Head of caudate nucleus (tissue), 42 donors: Measurements from ENCODE around the gene LAMA3.
"Not testable (repeated sequence)": the region's sequence is repeated elsewhere in the genome, so short reads cannot be mapped to it uniquely, and the experiment has no call there.

Source experiments
- DNase-seq, 42 donors: peaks; one replicate each; pipeline versions ENCODE4 v3.0.0 to v3.0.0-alpha.2; 2020 to 2021; ENCODE audit warnings: mixed read lengths in 7 of 42
- intact Hi-C: fragments of 100-400 bp; cut with DNase I; formaldehyde crosslinking; loops from one replicate; pipeline ENCODE4 v1.15.0; 2022

LAMA3 gene

DNA sequence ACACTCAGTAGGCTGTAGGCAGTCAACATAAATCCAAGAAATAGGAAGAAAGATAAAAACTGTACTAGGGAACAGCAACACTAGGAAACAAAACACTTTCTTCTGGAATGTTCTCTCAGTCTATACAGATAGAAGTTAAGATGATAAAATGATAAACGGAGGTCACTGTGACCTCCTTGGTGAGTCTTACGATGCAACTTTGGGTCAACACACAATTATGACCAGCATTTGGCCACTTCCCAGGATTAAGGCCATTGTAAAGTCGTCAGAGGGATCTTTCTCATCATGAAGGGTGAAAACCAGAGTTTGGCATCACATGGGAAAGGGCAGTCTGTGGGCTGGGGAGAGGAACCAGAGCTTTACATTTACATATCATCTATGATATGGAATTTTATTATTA is 33.4 kb downstream of the LAMA3 start:
- intact Hi-C loops: no loop called here
- no peak for DNase-seq

DNA sequence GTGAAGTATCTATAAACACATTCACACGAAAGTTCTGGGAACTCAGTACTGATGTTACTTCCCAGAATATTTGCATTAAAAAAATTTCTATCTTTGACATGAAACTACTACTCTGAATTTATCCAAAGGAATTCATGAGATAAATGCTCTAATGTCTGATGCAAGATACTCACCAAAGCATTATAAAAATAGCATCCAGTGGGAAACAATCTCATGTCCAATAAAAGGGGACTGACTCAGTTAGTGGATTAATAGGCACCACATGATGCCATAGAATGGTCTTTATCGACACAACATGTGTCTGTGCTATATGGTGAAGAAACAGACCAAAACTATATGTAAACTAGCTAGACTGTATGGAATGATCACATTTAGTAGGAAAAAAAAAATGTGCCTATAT is 33.9 kb downstream of the LAMA3 start:
- intact Hi-C loops: no loop called here
- no peak for DNase-seq

DNA sequence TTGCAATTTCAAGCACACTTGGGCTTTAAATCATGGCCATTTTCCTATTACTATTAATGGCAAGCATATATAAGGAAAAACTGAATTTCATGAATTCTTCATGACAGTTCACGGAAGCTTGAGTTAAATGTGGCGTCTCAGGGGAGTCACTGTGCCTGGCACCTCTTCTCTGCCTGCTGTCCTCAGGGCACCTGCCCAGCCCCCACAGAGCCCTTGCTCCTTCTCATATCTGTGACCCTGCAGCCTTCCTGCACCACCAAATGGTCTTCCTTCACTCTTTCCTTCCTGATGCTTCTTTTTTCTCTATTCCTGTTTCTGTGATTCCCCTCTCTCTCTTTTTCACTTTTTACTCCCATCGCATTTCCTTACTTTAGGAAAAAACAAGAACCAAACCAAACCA is 35.4 kb downstream of the LAMA3 start:
- DNase-seq: no peak
- intact Hi-C loops: no loop called here

GRCh38 chr18:23725351-23725750 is 36.1 kb downstream of the LAMA3 start:
- no peak for DNase-seq
- intact Hi-C loops: no loop called here

- intact Hi-C loops: no loop called here
- no peak for DNase-seq
These were observed 36.8 kb downstream of the LAMA3 start for GRCh38 chr18:23725827-23726661.

GRCh38 chr18:23727707-23728493 is 38.6 kb downstream of the LAMA3 start:
- intact Hi-C loops: no loop called here
- no peak for DNase-seq

GRCh38 chr18:23730857-23731256 is 41.6 kb downstream of the LAMA3 start:
- intact Hi-C loops: no loop called here
- DNase-seq: no peak

GRCh38 chr18:23731861-23732260 is 42.6 kb downstream of the LAMA3 start:
- intact Hi-C loops: no loop called here
- DNase-seq: no peak

- DNase-seq: no peak
- intact Hi-C loops: no loop called here
These were observed 43.2 kb downstream of the LAMA3 start for GRCh38 chr18:23732439-23732838.

DNA sequence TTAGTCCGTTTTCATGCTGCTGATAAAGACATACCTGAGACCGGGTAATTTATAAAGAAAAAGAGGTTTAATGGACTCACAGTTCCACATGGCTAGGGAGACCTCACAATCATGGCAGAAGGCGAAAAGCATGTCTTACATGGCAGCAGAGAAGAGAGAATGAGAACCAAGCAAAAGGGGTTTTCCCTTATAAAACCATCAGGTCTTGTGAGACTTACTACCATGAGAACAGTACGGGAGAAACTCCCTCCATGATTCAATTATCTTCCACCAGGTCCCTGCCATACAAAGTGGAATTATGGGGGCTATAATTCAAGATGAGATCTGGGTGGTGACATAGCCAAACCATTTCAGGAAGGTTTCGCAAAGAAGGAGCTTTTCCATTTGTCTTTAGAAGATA is 44.0 kb downstream of the LAMA3 start:
- intact Hi-C loops, DNase-seq: not testable (repeated sequence)

- no peak for DNase-seq
- intact Hi-C loops: no loop called here
These were observed 44.6 kb downstream of the LAMA3 start for GRCh38 chr18:23733895-23734294.

- DNase-seq: no peak
- intact Hi-C loops: no loop called here
These were observed 45.8 kb downstream of the LAMA3 start for GRCh38 chr18:23735021-23735464.

GRCh38 chr18:23737578-23737977 is 48.3 kb downstream of the LAMA3 start:
- DNase-seq: no peak
- intact Hi-C loops: no loop called here

DNA sequence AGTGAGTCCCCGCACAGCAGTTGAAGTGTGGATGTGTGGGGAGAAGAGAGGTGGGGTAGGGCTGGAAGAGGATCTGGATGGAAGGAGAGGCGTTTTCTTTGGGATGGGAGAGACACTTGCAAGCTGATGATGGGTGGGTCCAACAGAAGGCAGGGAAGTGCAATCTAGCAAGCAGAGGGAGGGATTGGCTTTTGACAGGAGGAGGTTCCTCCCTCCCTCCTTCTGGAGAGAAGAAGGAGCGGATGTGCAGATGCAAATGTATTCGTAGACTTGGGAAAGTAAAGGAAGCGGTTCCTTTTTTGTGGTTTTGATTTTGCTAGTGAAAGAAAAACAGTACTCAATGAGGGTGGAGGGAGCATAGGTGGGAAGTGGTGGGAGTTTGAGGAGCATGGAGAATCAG is 48.9 kb downstream of the LAMA3 start:
- no peak for DNase-seq
- intact Hi-C loops: no loop called here

DNA sequence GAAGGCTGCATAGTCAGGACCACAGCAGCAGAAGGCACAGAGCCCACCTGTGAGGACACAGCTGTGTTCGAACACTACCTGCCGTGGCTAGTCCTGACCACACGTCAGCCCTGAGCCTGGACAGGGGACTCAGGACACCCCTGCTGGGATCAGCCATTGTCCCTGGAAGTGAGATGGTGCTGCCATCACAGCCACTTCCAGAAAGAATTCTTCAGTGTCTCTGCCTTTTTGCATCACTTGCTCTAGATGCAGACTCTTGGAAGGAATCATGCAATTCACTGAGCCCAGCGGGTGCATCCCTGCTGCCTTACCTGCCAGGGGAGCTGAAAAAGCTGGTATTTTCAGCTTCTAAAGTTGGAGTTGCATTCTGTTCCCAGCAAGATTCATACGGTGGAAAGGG is 49.3 kb downstream of the LAMA3 start:
- intact Hi-C loops: no loop called here
- DNase-seq: no peak

GRCh38 chr18:23740105-23740830 is 51.0 kb downstream of the LAMA3 start:
- no peak for DNase-seq
- intact Hi-C loops: no loop called here

DNA sequence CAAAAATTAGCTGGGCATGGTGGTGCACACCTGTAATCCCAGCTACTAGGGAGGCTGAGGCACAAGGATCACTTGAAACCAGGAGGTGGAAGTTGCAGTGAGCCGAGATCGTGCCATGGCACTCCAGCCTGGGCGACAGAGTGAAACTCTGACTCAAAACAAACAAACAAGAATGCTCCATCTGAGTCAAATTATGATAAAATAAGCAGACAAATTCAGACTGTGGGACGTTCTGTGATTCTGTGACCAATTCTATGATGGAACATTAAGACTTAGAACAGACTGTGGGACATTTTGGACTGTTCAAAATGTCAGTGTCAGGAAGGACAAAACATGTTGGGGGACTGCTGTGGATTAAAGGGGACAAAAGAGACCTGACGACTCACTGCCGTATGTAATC is 52.7 kb downstream of the LAMA3 start:
- intact Hi-C loops, DNase-seq: not testable (repeated sequence)

DNA sequence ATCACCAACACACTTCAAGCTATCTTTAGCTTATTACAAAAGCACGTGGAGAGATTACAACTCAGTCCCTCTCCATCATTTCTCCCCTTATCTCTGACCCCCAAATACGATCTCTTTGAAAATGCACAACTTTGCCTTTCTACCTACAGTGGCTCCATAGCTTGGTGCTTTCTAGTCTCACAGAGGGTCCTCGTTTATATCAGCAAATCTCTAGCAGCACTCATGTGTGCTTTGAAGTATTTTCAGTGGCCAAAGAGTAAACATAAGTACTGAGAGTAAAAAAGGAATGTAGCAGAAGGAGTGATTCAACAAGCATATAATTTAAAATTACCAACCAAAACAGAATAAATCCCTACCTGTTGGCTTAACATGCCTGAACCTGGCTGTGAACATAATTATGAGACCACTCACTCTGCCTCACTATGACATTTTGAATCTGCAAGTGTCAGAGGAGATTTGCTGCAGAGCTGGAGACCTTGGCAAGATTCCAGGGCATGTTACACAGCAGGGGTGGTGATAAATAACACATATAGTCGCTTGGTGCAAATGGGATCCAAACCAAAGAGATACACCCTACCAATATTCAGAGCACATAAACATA is 54.6 kb downstream of the LAMA3 start:
- intact Hi-C loops: no loop called here
- DNase-seq: no peak

DNA sequence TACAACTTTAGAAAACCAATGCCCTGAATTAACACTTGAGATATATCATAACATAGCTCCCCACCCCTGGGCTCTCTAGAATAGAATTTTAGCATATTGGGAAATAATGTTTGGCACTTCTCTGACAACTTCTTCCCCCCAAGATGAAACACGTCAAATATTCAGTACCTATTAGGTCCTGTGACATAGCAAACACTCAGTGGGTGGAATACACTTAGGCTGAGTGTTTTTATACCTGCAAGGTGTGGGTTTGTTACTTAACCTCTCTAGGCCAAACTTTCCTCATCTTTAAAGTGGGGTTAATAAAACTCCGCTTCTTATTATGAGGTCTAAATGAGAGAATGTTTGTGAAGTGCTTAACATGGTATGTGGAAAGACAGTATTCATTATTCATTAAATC is 56.1 kb downstream of the LAMA3 start:
- intact Hi-C loops: no loop called here
- no peak for DNase-seq

GRCh38 chr18:23746851-23747250 is 57.6 kb downstream of the LAMA3 start:
- intact Hi-C loops: no loop called here
- DNase-seq: no peak
